Astrocyte (in vitro differentiated cells and primary cell): Measurements from ENCODE around the gene HSD17B11. TPM values are rescaled to one million over a fixed set of nuclear protein-coding genes. Genes with fewer than 3 reads are reported as not detected.
"Not testable (repeated sequence)": the region's sequence is repeated elsewhere in the genome, so short reads cannot be mapped to it uniquely, and the experiment has no call there.

Experiments used
- DNase-seq: peaks from one replicate; pipeline ENCODE4 v3.0.0-alpha.2; 2010; ENCODE audit warnings: low read depth
- FAIRE-seq: peaks from 2 replicates; lab custom pipeline; 2011; peaks lifted over from hg19 to GRCh38; lab: Jason Lieb, UNC
- H2AFZ ChIP-seq: 2 replicates; pipeline ENCODE4 v1.6.0; 2012; ENCODE audit warnings: low read depth, low read length, inconsistent platforms
- H3K27ac ChIP-seq: 2 replicates; pipeline ENCODE4 v1.5.1; 2011; ENCODE audit warnings: low read depth, low read length, inconsistent platforms
- H3K27me3 ChIP-seq: 2 replicates; pipeline ENCODE4 v1.6.0; 2011; ENCODE audit warnings: low read length, inconsistent platforms; ENCODE audit not compliant: insufficient read depth
- H3K36me3 ChIP-seq: 2 replicates; pipeline ENCODE4 v1.5.1; 2011; ENCODE audit warnings: low read length, inconsistent platforms; ENCODE audit not compliant: insufficient read depth
- H3K4me1 ChIP-seq: 2 replicates; pipeline ENCODE4 v1.5.1; 2011; ENCODE audit warnings: low read length, inconsistent platforms; ENCODE audit not compliant: insufficient read depth
- H3K4me2 ChIP-seq: 2 replicates; pipeline ENCODE4 v1.6.0; 2012; ENCODE audit warnings: low read length, inconsistent platforms
- H3K4me3 ChIP-seq: 2 replicates; pipeline ENCODE4 v1.5.1; 2011; ENCODE audit warnings: low read depth, mild to moderate bottlenecking, low read length, inconsistent platforms; ENCODE audit not compliant: insufficient read depth
- H3K79me2 ChIP-seq: 2 replicates; pipeline ENCODE4 v1.6.0; 2012; ENCODE audit warnings: mild to moderate bottlenecking, low read length, inconsistent platforms; ENCODE audit not compliant: insufficient read depth
- H3K9ac ChIP-seq: 2 replicates; pipeline ENCODE4 v1.6.0; 2012; ENCODE audit warnings: mild to moderate bottlenecking, low read length, inconsistent platforms
- H3K9me3 ChIP-seq: 2 replicates; pipeline ENCODE4 v1.5.1; 2012; ENCODE audit warnings: low read depth, mild to moderate bottlenecking, low read length, inconsistent platforms; ENCODE audit not compliant: insufficient read depth
- H4K20me1 ChIP-seq: 2 replicates; pipeline ENCODE4 v1.6.0; 2012; ENCODE audit warnings: low read length, inconsistent platforms; ENCODE audit not compliant: insufficient read depth
- H3K27ac Mint-ChIP-seq: one replicate; pipeline ENCODE4 v1.8.0; 2021; ENCODE audit warnings: mild to moderate bottlenecking, mixed read lengths; ENCODE audit not compliant: unreplicated experiment
- H3K27me3 Mint-ChIP-seq: one replicate; pipeline ENCODE4 v1.8.0; 2021; ENCODE audit warnings: low read depth, mixed read lengths; ENCODE audit not compliant: unreplicated experiment
- H3K36me3 Mint-ChIP-seq: one replicate; pipeline ENCODE4 v1.8.0; 2021; ENCODE audit warnings: low read depth, mixed read lengths; ENCODE audit not compliant: unreplicated experiment
- H3K4me1 Mint-ChIP-seq: one replicate; pipeline ENCODE4 v1.8.0; 2021; ENCODE audit warnings: low read depth, mixed read lengths; ENCODE audit not compliant: unreplicated experiment
- H3K4me3 Mint-ChIP-seq: one replicate; pipeline ENCODE4 v1.8.0; 2021; ENCODE audit warnings: mild to moderate bottlenecking, moderate library complexity, mixed read lengths; ENCODE audit not compliant: unreplicated experiment
- H3K9me3 Mint-ChIP-seq: one replicate; pipeline ENCODE4 v1.8.0; 2021; ENCODE audit warnings: mild to moderate bottlenecking, mixed read lengths; ENCODE audit not compliant: unreplicated experiment
- CTCF ChIP-seq: IDR thresholded peaks from 2 replicates; pipeline ENCODE4 v1.5.1; 2011; ENCODE audit warnings: low read depth, mild to moderate bottlenecking, inconsistent platforms, low read length, moderate library complexity; ENCODE audit not compliant: insufficient read depth
- EZH2 ChIP-seq: IDR thresholded peaks from 2 replicates; pipeline ENCODE4 v1.6.1; 2012; ENCODE audit warnings: mild to moderate bottlenecking, low read length, inconsistent platforms; ENCODE audit not compliant: insufficient read depth
- total RNA-seq: library from RNA; stranded (reverse); gene quantifications from 2 replicates; pipeline ENCODE4 v1.2.1, GENCODE V29; 2021

HSD17B11 gene
- total RNA-seq, 1 donor from 2014 or later, result 34.0 TPM

GRCh38 chr4:87342872-87343271 is 48.1 kb downstream of the HSD17B11 start:
- H3K9ac ChIP-seq, result no peak overlapping the region
- Mint-ChIP-seq H3K4me1 (no peaks in the 10 kb centered on the region), H3K27ac (no peak overlapping the region), H3K27me3 (no peaks in the 10 kb centered on the region), H3K9me3 (no peaks in the 10 kb centered on the region), H3K36me3 (peaks cover 15% of the 10 kb centered on the region), H3K4me3 (no peak overlapping the region)
- H3K4me1 ChIP-seq, result no peaks in the 10 kb centered on the region
- H3K4me3 ChIP-seq, result no peak overlapping the region
- H4K20me1 ChIP-seq, result no peaks in the 10 kb centered on the region
- FAIRE-seq (no peak), DNase-seq (no peak)
- TF ChIP-seq CTCF (no peak), EZH2 (no peak)
- H3K79me2 ChIP-seq, result no peaks in the 10 kb centered on the region
- no peak overlapping the region for H3K27ac ChIP-seq
- no peak overlapping the region for H3K4me2 ChIP-seq
- no peaks in the 10 kb centered on the region for H3K27me3 ChIP-seq
- peaks cover 3% of the 10 kb centered on the region for H3K9me3 ChIP-seq
- H3K36me3 ChIP-seq, result no peaks in the 10 kb centered on the region
- H2AFZ ChIP-seq, result no peak overlapping the region

- H3K27ac Mint-ChIP-seq, H3K27ac ChIP-seq, H3K4me3 Mint-ChIP-seq, FAIRE-seq, H3K27me3 ChIP-seq, H3K4me1 Mint-ChIP-seq, H3K9ac ChIP-seq, H3K27me3 Mint-ChIP-seq, H3K4me2 ChIP-seq, H2AFZ ChIP-seq, H3K36me3 ChIP-seq, H4K20me1 ChIP-seq, H3K9me3 Mint-ChIP-seq, H3K4me1 ChIP-seq, H3K4me3 ChIP-seq, H3K79me2 ChIP-seq, H3K9me3 ChIP-seq: not testable (repeated sequence)
- peaks cover 15% of the 10 kb centered on the region for H3K36me3 Mint-ChIP-seq
- DNase-seq, result peak; percentile 19
These were observed 48.9 kb downstream of the HSD17B11 start for GRCh38 chr4:87341954-87342635.

- Mint-ChIP-seq H3K27ac (no peak overlapping the region), H3K9me3 (peaks cover 2% of the 10 kb centered on the region), H3K27me3 (no peaks in the 10 kb centered on the region), H3K4me1 (no peaks in the 10 kb centered on the region), H3K36me3 (peaks cover 16% of the 10 kb centered on the region), H3K4me3 (no peak overlapping the region)
- H3K4me1 ChIP-seq, result no peaks in the 10 kb centered on the region
- H3K4me2 ChIP-seq, result no peak overlapping the region
- no peaks in the 10 kb centered on the region for H3K79me2 ChIP-seq
- H3K9me3 ChIP-seq, result no peaks in the 10 kb centered on the region
- H3K27ac ChIP-seq, result no peak overlapping the region
- no peak overlapping the region for H3K4me3 ChIP-seq
- no peaks in the 10 kb centered on the region for H3K27me3 ChIP-seq
- H3K36me3 ChIP-seq, result no peaks in the 10 kb centered on the region
- TF ChIP-seq EZH2 (no peak), CTCF (no peak)
- H2AFZ ChIP-seq, result no peak overlapping the region
- no peak overlapping the region for H3K9ac ChIP-seq
- FAIRE-seq, result no peak
- DNase-seq, result no peak
- H4K20me1 ChIP-seq, result no peaks in the 10 kb centered on the region
These were observed 51.5 kb downstream of the HSD17B11 start for GRCh38 chr4:87339440-87339839.
